GM12878 (cell line): ENCODE measurements around the gene PPP6R2. TPM values are rescaled to one million over a fixed set of nuclear protein-coding genes. Genes with fewer than 3 reads are reported as not detected.

Experiments
- NKRF ChIP-seq: fragments of 450-650 bp; conservative IDR thresholded peaks from 2 replicates; pipeline ENCODE4 v1.6.1; 2017; ENCODE audit warnings: mild to moderate bottlenecking, moderate library complexity
- RAD51 ChIP-seq: fragments of 450-650 bp; IDR thresholded peaks from 2 replicates; pipeline ENCODE4 v1.6.1; 2016; ENCODE audit warnings: moderate library complexity, mild to moderate bottlenecking, inconsistent platforms
- polyA plus RNA-seq, 11 experiments: library from polyadenylated mRNA; depleted of rRNA in 4 of 11; unstranded in 6 of 11; stranded (reverse) in 5 of 11; fragments of >200 nt; fragmentation: Nextera tagmentation in 4 of 11; fragmentation: Illumina TruSeq in 1 of 11; extraction: Ambion mirVana in 4 of 11; extraction: Trizol in 1 of 11; gene quantifications; 1 replicate in 1 of 11; 2 replicates in 10 of 11; pipeline versions ENCODE4 v1.2.1 to v1.2.3, GENCODE V29; 2011 to 2016; ENCODE audit warnings: inconsistent platforms in 2 of 11, missing spikeins in 2 of 11, low read depth in 1 of 11
- total RNA-seq, 4 experiments: library from RNA; depleted of rRNA in 3 of 4; stranded (reverse); fragments of >200 nt in 3 of 4; fragmentation: Illumina TruSeq in 1 of 4; extraction: Trizol in 1 of 4; gene quantifications; 2 replicates each; pipeline versions ENCODE4 v1.2.1 to v1.2.3, GENCODE V29; 2013 to 2021
- TF ChIP-seq, protein P1 (sequence below): IDR thresholded peaks from 2 replicates; pipeline ENCODE4 v1.6.1; 2012; ENCODE audit warnings: low read depth, low read length, improper control_type of control experiment
- TF ChIP-seq, protein P2 (sequence below): fragments of 450-650 bp; IDR thresholded peaks from 2 replicates; pipeline ENCODE4 v1.6.1; 2016; ENCODE audit warnings: mild to moderate bottlenecking, moderate library complexity, borderline replicate concordance

Gene PPP6R2
- total and polyA plus RNA-seq, 10 of the 15 experiments (the other 5 are each of a cell fraction or from before 2014, with no cell fraction given), result 0.29 to 52.6 (median 25.4) TPM

DNA sequence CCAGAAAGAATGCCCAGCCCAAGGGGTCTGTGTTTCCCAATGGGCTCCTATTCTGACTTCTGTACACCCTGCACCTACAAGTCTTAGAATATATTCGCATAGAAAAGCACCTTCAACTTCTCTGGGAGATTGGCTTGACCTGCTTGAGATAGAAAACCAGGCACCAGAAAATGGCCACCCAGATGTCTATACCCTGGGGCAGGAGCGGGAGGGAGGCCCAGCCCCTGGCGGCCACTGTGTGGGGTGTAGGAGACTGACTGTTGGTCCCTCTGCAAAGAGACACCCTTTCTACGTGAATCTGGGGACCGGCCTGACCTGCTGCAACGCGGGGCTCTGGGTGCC is 24.8 kb upstream of the PPP6R2 start (continued):
- TF ChIP-seq, protein P1, sequence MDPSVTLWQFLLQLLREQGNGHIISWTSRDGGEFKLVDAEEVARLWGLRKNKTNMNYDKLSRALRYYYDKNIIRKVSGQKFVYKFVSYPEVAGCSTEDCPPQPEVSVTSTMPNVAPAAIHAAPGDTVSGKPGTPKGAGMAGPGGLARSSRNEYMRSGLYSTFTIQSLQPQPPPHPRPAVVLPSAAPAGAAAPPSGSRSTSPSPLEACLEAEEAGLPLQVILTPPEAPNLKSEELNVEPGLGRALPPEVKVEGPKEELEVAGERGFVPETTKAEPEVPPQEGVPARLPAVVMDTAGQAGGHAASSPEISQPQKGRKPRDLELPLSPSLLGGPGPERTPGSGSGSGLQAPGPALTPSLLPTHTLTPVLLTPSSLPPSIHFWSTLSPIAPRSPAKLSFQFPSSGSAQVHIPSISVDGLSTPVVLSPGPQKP, result no peak
- TF ChIP-seq, protein P2, sequence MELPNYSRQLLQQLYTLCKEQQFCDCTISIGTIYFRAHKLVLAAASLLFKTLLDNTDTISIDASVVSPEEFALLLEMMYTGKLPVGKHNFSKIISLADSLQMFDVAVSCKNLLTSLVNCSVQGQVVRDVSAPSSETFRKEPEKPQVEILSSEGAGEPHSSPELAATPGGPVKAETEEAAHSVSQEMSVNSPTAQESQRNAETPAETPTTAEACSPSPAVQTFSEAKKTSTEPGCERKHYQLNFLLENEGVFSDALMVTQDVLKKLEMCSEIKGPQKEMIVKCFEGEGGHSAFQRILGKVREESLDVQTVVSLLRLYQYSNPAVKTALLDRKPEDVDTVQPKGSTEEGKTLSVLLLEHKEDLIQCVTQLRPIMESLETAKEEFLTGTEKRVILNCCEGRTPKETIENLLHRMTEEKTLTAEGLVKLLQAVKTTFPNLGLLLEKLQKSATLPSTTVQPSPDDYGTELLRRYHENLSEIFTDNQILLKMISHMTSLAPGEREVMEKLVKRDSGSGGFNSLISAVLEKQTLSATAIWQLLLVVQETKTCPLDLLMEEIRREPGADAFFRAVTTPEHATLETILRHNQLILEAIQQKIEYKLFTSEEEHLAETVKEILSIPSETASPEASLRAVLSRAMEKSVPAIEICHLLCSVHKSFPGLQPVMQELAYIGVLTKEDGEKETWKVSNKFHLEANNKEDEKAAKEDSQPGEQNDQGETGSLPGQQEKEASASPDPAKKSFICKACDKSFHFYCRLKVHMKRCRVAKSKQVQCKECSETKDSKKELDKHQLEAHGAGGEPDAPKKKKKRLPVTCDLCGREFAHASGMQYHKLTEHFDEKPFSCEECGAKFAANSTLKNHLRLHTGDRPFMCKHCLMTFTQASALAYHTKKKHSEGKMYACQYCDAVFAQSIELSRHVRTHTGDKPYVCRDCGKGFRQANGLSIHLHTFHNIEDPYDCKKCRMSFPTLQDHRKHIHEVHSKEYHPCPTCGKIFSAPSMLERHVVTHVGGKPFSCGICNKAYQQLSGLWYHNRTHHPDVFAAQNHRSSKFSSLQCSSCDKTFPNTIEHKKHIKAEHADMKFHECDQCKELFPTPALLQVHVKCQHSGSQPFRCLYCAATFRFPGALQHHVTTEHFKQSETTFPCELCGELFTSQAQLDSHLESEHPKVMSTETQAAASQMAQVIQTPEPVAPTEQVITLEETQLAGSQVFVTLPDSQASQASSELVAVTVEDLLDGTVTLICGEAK, result no peak
- TF ChIP-seq RAD51 (no peak), NKRF (no peak)
